HL-60 (cell line): ENCODE data around the gene CCDC88A.

Experiments
- CTCF ChIP-seq: IDR thresholded peaks from one replicate; pipeline ENCODE4 v1.5.1; 2011; ENCODE audit warnings: low read length, control low read depth, inconsistent platforms; ENCODE audit not compliant: insufficient read depth
- POLR2AphosphoS5 ChIP-seq: IDR thresholded peaks from 2 replicates; pipeline ENCODE4 v1.6.1; 2012; ENCODE audit warnings: low read depth

- TF ChIP-seq CTCF (no peak), POLR2AphosphoS5 (no peak)
Observed at GRCh38 chr2:55338268-55338667, 81.4 kb downstream of the CCDC88A start.
